GM12873 (cell line): ENCODE measurements around the gene CCL16.

Experiments
- CTCF ChIP-seq: IDR thresholded peaks from 2 replicates; pipeline ENCODE4 v1.5.1; 2012; ENCODE audit warnings: low read depth, mild to moderate bottlenecking, moderate library complexity, low read length, control low read depth; ENCODE audit not compliant: insufficient read depth; ENCODE audit errors: missing control alignments

CCL16 gene

GRCh38 chr17:35948092-35948491, 33.2 kb downstream of the CCL16 start:
- TF ChIP-seq CTCF = no peak

DNA sequence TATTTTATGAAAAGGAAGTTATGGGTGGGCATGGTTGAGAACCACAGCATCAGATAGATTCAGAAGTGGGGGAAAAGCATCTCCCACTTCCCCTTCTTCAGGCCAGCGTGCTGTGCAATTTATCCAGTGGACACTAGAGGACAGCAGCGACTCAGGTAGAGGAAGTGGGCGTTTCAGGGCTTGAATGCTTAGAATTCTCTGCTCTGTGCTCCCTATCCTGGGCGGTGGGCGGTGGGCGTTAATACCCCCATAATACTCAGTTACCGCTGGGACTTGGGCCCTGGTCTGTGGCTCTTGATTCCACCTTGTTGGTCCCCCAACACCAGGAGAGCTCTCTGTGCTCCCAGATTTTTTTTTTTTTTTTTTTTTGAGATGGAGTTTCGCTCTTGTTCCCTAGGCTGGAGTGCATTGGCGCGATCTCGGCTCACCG, 34.1 kb downstream of the CCL16 start:
- TF ChIP-seq CTCF = peak; percentile 88

GRCh38 chr17:35944151-35944550, 37.1 kb downstream of the CCL16 start:
- no peak for TF ChIP-seq CTCF

DNA sequence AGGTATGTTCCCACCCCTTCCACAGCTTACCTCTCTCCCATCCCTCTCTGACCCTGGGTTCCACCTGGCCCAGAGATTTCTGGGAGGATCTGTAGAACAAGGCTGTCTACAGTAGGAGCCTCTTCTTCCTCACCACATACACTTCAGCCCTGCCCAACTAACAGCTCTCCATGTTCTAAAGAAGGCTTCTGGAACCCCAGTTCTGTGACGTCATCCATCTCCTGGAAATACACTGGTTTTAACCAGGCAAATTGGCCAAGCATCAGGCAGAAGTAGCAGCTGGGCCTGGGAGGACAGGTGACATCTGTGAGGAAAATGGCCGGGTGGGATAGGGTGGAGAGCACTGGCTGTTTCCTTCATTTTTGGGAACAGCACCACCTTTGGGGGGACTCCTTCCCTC, 37.8 kb downstream of the CCL16 start, which contains the start of gene LYZL6:
LYZL6 (minus strand) TSS at position 177 of the 400 bp plus-strand sequence. CDS start 4,357 bp downstream, outside the sequence.
- no peak for TF ChIP-seq CTCF

DNA sequence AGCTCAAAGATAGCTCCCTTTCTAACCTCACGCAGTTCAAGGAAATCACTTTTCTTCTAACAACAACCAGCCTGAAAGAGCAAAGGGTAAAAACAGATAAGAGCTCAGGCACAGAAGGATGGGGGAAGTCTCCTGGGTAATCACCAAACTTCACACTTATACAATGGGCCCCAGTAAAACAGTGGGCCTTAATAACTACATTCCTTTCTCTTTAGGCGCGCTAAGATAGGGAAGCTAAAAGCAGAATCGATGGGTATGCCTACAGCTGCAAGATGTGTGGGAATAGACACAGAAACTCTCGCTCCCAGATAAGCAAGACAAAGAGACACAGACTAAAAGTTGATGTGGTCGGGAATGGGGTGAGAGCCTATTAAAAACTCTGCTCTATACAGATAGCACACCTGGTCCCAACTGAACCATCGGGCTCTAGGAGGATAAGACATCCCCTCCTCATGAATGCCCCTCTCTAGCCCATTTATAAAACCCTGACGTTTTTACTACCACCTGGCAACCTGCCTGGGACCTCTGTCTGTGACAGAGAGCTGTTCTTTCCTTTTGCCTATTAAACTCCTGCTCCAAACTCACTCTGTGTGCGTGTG, 38.6 kb downstream of the CCL16 start:
- TF ChIP-seq CTCF = no peak

DNA sequence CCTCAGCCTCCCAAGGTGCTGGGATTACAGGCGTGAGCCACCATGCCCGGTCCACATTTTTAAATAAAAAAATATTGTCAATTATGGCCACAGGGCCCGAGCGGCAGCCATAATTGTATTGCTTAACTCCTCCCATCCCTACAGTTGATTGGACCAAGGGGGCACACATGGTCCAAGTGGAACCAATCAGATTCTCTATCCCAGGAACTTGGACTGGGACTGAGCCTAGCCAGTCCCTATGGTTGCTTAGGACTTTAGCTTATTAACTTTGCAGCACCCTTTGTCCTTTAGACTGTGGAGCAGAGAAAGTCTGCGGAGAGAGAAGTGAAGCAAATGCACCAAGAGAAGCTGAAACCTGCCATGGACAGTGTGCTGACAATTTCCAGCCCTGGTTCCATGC, 45.2 kb downstream of the CCL16 start:
- TF ChIP-seq CTCF = no peak

DNA sequence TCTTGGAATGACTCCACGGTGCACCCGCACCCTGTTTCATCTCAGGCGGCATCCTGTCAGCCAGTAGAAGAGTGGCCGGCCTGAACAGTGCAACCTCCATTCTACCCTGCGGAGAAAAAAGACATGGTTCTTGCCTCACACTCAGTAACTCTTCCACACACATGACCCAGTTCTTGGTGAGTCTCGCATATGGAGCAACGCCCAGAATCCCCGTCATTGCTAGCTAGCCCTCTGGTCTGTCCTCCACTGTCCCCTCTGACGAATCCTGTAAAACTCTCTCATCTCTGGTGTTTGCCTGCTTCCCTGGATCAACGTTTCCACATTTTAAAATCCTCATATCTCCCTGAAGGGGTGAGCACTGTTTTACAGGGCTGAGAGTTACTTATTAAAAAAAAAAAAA, 46.5 kb downstream of the CCL16 start:
- no peak for TF ChIP-seq CTCF
